Measurements from ENCODE around the gene TOGARAM2.
"Not testable (repeated sequence)": the region's sequence is repeated elsewhere in the genome, so short reads cannot be mapped to it uniquely, and the experiment has no call there.

Gene TOGARAM2

GRCh38 chr2:29072971-29073725 is 92.0 kb downstream of the TOGARAM2 start:
- DNase-seq (ENCODE audit: low read depth in 3 of 3), result no peak

- DNase-seq (ENCODE audit: low read depth in 3 of 3), result no peak
These were observed 92.8 kb downstream of the TOGARAM2 start for GRCh38 chr2:29073933-29074332.

DNA sequence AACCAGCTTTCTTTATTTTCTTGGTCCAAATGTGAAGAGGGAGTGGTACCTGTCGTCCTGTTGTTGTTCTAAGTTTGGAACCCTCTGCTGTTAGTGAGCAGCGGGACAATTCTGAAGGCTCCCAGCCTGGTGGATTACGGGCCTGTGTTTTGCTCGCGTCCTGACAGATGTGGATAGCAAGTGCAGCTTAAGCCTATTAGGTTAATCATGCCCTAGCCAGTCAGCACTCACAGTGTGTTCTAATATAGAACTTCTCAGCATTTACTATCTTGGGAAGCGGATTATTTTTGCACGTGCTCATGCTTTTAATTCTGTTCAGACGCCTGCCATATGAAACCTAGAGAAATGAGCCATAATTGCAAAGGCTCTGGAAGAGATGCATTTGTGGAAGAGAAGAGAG is 93.3 kb downstream of the TOGARAM2 start, which contains the start of gene PCARE:
Gene PCARE, minus strand, starts transcription at position 113 of the 400 bp plus-strand sequence. CDS start 262 bp downstream, outside the sequence.
- no peak for DNase-seq (ENCODE audit: low read depth in 3 of 3)

GRCh38 chr2:29075894-29076705 is 95.0 kb downstream of the TOGARAM2 start:
- no peak for DNase-seq (ENCODE audit: low read depth in 3 of 3)

DNA sequence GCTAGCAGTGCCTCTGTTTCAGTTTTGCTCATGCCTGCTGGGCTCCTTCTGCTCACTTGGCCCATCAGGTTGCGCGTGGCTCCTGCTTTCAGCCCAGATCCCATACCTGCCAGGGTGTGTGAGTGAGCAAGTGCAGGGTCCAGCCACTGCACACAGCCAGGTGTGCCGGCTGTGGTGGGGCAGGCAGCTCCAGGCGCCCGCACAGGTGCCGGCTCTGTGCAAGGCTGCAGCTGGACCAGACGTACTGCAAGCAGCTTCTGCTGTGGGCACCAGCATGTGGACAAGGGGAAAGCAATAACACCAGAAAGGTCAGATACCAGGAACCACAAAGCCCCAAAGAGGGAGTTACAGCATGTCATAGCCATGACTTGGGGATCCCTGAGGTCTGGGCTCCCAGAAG is 98.8 kb downstream of the TOGARAM2 start:
- DNase-seq (ENCODE audit: low read depth in 3 of 3), result no peak

DNA sequence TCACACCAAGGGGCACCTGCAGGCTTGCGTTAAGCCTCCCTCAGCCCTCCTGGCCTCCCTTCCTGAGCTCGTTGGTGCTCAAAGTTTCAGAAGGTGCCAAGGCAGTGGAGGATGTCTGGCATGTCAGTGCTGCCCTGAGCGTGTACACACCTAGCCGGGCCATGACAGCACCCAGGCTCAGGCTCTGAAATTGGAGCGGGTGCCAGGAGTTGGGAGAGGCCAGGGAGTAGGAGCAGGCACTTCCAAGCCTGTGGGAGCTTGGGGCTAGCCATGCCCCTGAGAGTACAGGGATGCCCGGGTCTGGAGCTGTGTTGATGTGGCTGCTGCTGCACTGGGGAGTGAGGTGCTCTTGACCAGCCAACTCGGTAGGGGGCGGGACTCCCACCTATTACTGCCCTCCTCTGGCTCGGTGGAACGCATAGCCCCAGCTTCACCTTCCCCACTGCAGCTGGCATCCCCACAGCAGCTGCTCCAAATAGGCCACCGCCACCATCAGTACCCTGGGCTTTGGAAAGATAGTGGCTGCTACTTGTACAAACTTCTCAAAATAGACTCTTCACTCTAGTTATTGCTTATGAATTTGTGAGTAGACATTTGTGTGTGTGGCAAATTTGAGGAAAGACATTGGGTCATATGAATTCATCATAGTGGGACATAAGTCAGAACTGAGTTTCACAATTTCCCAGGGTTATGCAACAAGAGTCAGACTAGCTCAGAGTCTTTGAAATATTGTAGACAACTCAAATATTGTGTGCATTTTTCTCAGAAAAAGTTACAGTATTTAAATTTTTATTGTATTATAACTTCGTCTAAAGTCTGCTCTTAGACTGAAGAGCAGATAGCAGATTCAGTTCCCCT is 100.0 kb downstream of the TOGARAM2 start:
- DNase-seq (ENCODE audit: low read depth in 3 of 3), result no peak

GRCh38 chr2:29082804-29083495 is 101.9 kb downstream of the TOGARAM2 start:
- DNase-seq (ENCODE audit: low read depth in 3 of 3), result no peak

DNA sequence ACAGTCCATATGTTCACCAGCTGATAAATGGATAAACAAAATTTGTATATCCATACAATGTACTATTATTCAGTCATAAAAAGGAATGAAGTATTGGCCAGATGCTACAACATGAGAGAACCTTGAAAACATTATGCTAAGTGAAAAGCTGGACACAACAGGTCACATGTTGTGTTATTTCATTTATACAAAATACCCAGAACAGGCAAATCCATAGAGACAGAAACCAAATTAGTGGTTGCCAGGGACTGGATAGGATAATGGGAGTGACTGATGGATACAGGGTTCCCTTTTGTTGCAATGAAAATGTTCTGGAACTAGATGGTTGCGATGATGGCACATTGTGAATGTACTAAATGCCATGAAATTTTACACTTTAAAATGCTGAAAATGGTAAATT is 103.5 kb downstream of the TOGARAM2 start:
- no peak for DNase-seq (ENCODE audit: low read depth in 3 of 3)

GRCh38 chr2:29090311-29090710 is 109.2 kb downstream of the TOGARAM2 start:
- not testable (repeated sequence) for DNase-seq (ENCODE audit: low read depth in 3 of 3)

DNA sequence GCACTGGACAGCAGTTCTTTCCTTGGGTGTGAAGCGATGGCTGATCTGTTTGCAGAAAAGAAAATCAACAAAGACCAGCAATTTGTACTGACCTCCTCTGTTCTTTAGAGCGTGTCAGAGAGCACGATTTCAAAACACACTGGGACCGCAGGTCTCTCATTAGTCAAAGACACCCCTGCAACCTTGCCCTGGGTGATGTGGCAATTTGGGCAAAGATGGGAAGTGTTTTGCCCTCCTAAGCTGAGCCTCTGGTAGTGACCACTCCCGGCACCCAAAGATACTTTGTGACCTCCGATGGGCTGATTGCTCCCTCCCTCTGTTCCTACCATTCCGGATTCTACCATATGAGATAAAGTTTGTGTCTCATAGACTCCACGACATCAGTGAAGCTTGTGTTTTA is 115.9 kb downstream of the TOGARAM2 start:
- DNase-seq (ENCODE audit: low read depth in 3 of 3), result no peak

GRCh38 chr2:29097569-29097968 is 116.5 kb downstream of the TOGARAM2 start:
- no peak for DNase-seq (ENCODE audit: low read depth in 3 of 3)

- no peak for DNase-seq (ENCODE audit: low read depth in 3 of 3)
These were observed 119.5 kb downstream of the TOGARAM2 start for GRCh38 chr2:29100564-29100963.
